Activated CD4-positive, CD25-positive, alpha-beta regulatory T cell treated with anti-CD3 and anti-CD28 coated beads, Interleukin-2, amount 50 U/mL, for 16 hours (primary cell): ENCODE data around the gene TSPAN4.

Experiments
- DNase-seq: peaks from one replicate; pipeline ENCODE4 v3.0.0-alpha.2; 2020; ENCODE audit warnings: low read depth, low spot score

Gene TSPAN4

GRCh38 chr11:863910-864827 lies 21.5 kb downstream of the TSPAN4 start:
- DNase-seq: no peak

GRCh38 chr11:864898-865297 lies 22.2 kb downstream of the TSPAN4 start:
- DNase-seq: no peak

GRCh38 chr11:865462-866430 lies 23.1 kb downstream of the TSPAN4 start:
- no peak for DNase-seq

GRCh38 chr11:866481-866880 lies 23.8 kb downstream of the TSPAN4 start:
- no peak for DNase-seq

GRCh38 chr11:867856-868358 lies 25.3 kb downstream of the TSPAN4 start:
- no peak for DNase-seq

GRCh38 chr11:868394-868793 lies 25.7 kb downstream of the TSPAN4 start:
- no peak for DNase-seq

- DNase-seq: no peak
These were observed 26.1 kb downstream of the TSPAN4 start for GRCh38 chr11:868802-869201.

GRCh38 chr11:869399-870126 lies 26.9 kb downstream of the TSPAN4 start:
- no peak for DNase-seq

GRCh38 chr11:870127-870413 lies 27.4 kb downstream of the TSPAN4 start:
- DNase-seq: no peak

- no peak for DNase-seq
These were observed 27.8 kb downstream of the TSPAN4 start for GRCh38 chr11:870418-870817.

GRCh38 chr11:871472-871871 lies 28.8 kb downstream of the TSPAN4 start:
- no peak for DNase-seq

GRCh38 chr11:872799-873198 lies 30.1 kb downstream of the TSPAN4 start:
- no peak for DNase-seq

GRCh38 chr11:873706-874105 lies 31.1 kb downstream of the TSPAN4 start:
- DNase-seq: no peak

GRCh38 chr11:875203-875602 lies 32.6 kb downstream of the TSPAN4 start:
- DNase-seq: no peak

GRCh38 chr11:875769-876301 lies 33.2 kb downstream of the TSPAN4 start:
- no peak for DNase-seq

- no peak for DNase-seq
These were observed 33.9 kb downstream of the TSPAN4 start for GRCh38 chr11:876545-876944.

- no peak for DNase-seq
These were observed 34.9 kb downstream of the TSPAN4 start for GRCh38 chr11:877565-877964.

GRCh38 chr11:880447-880846 lies 37.8 kb downstream of the TSPAN4 start:
- no peak for DNase-seq

GRCh38 chr11:882596-882995 lies 39.9 kb downstream of the TSPAN4 start:
- DNase-seq: no peak

- no peak for DNase-seq
These were observed 40.9 kb downstream of the TSPAN4 start for GRCh38 chr11:883527-883926.

GRCh38 chr11:884578-885070 lies 42.0 kb downstream of the TSPAN4 start:
- no peak for DNase-seq
